IPS-20b (cell line): ENCODE results near the gene IFNA14.
"Not testable (repeated sequence)": the region's sequence is repeated elsewhere in the genome, so short reads cannot be mapped to it uniquely, and the experiment has no call there.

Experiments
- H3K27ac ChIP-seq: one replicate; pipeline ENCODE4 v1.5.1; 2013; ENCODE audit warnings: low read length
- H3K27me3 ChIP-seq: 2 replicates; pipeline ENCODE4 v1.6.1; 2013; ENCODE audit warnings: mild to moderate bottlenecking, low read length, inconsistent platforms; ENCODE audit not compliant: insufficient read depth
- H3K36me3 ChIP-seq: 2 replicates; pipeline ENCODE4 v1.6.1; 2013; ENCODE audit warnings: low read depth, mild to moderate bottlenecking, inconsistent platforms, low read length, moderate library complexity; ENCODE audit not compliant: insufficient read depth
- H3K4me1 ChIP-seq: 2 replicates; pipeline ENCODE4 v1.6.1; 2013; ENCODE audit warnings: mild to moderate bottlenecking, control low read depth, inconsistent platforms, low read length, moderate library complexity; ENCODE audit not compliant: insufficient read depth
- H3K4me3 ChIP-seq: 2 replicates; pipeline ENCODE4 v1.5.1; 2013; ENCODE audit warnings: mild to moderate bottlenecking, low read length, inconsistent platforms
- H3K9ac ChIP-seq: 2 replicates; pipeline ENCODE4 v1.6.1; 2013; ENCODE audit warnings: low read depth, mild to moderate bottlenecking, inconsistent platforms, low read length, moderate library complexity
- H3K9me3 ChIP-seq: 2 replicates; pipeline ENCODE4 v1.6.1; 2013; ENCODE audit warnings: mild to moderate bottlenecking, low read depth, low read length, inconsistent platforms; ENCODE audit not compliant: insufficient read depth

Gene IFNA14

GRCh38 chr9:21252721-21253547 is 13.1 kb upstream of the IFNA14 start:
- H3K27ac ChIP-seq = no peak overlapping the region
- H3K4me3 ChIP-seq = no peak overlapping the region
- peaks cover 12% of the 10 kb centered on the region; the same call in 1 of the 2 replicates for H3K27me3 ChIP-seq
- H3K9me3 ChIP-seq = peaks cover 3% of the 10 kb centered on the region
- no peaks in the 10 kb centered on the region for H3K36me3 ChIP-seq
- H3K9ac ChIP-seq = no peak overlapping the region
- H3K4me1 ChIP-seq = 0 out of 2 replicates have a peak, but pooled peaks cover 5% of the 10 kb centered on the region

DNA sequence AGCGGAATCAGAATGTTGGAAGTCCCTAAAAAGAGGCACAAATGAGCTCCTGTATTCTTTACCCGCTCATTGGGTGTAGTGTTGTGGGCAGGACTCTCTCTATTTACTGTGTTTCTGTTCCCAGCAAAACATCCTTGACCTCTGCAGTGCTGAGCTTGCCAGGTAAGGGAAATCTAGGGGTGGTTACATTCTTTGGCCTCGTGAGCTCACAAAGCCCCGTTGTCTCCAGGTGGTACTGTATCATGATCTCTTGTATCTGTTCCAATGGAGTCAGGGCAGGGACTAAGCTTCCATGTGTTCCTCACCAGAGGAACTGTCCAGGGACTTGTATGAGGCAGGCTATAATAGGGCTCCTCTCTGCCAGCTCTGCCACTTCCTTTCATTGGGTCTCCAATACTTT is 11.8 kb upstream of the IFNA14 start:
- no peaks in the 10 kb centered on the region for H3K36me3 ChIP-seq
- H3K4me3 ChIP-seq = no peak overlapping the region
- no peak overlapping the region for H3K27ac ChIP-seq
- 0 out of 2 replicates have a peak, but pooled peaks cover 5% of the 10 kb centered on the region for H3K4me1 ChIP-seq
- H3K9me3 ChIP-seq = no peaks in the 10 kb centered on the region
- no peak overlapping the region for H3K9ac ChIP-seq
- peaks cover 12% of the 10 kb centered on the region; the same call in 1 of the 2 replicates for H3K27me3 ChIP-seq

DNA sequence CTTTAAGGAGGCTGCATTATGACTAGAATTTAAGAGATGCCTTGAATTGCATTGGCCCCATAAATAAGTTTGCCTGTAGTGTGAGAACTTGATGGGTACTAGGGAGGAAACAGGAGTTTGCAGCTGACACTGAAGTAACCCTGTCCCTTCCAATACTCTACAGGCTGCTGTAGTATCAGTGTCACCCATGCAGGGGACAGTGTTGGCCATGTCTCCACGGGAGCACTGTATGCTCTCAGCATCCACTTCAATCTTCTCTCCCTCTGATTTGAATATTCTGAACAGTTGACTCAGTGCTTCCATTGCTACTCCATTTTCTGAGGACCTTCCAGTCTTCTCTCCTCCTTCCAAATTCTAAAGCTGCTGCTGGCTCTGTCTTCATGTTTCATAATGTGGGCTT is 11.4 kb upstream of the IFNA14 start:
- no peaks in the 10 kb centered on the region for H3K36me3 ChIP-seq

GRCh38 chr9:21244836-21245235 is 5.0 kb upstream of the IFNA14 start:
- no peaks in the 10 kb centered on the region for H3K9me3 ChIP-seq
- no peaks in the 10 kb centered on the region; the same call in 1 of the 2 replicates for H3K27me3 ChIP-seq
- no peak overlapping the region for H3K9ac ChIP-seq
- no peak overlapping the region for H3K27ac ChIP-seq
- no peaks in the 10 kb centered on the region for H3K36me3 ChIP-seq
- no peak overlapping the region for H3K4me3 ChIP-seq
- H3K4me1 ChIP-seq = no peaks in the 10 kb centered on the region

More for the DNA sequence above, 11.4 kb upstream of the IFNA14 start:
- Histone ChIP-seq H3K4me1 (0 out of 2 replicates have a peak, but pooled peaks cover 5% of the 10 kb centered on the region), H3K9ac (no peak overlapping the region), H3K27ac (no peak overlapping the region), H3K27me3 (peaks cover 12% of the 10 kb centered on the region; the same call in 1 of the 2 replicates), H3K9me3 (no peaks in the 10 kb centered on the region), H3K4me3 (no peak overlapping the region)

- H3K27ac ChIP-seq, H3K4me3 ChIP-seq, H3K9me3 ChIP-seq, H3K4me1 ChIP-seq, H3K27me3 ChIP-seq, H3K36me3 ChIP-seq, H3K9ac ChIP-seq: not testable (repeated sequence)
These were observed 3.5 kb downstream of the IFNA14 start for GRCh38 chr9:21236360-21236714.

- not testable (repeated sequence) for H3K27ac ChIP-seq, H3K36me3 ChIP-seq, H3K27me3 ChIP-seq, H3K9ac ChIP-seq, H3K9me3 ChIP-seq, H3K4me1 ChIP-seq, H3K4me3 ChIP-seq
These were observed 4.1 kb downstream of the IFNA14 start for GRCh38 chr9:21235468-21236359.

- H3K4me3 ChIP-seq = no peak overlapping the region
- H3K9ac ChIP-seq = no peak overlapping the region
- H3K27me3 ChIP-seq = no peaks in the 10 kb centered on the region
- no peaks in the 10 kb centered on the region for H3K9me3 ChIP-seq
- H3K4me1 ChIP-seq = no peaks in the 10 kb centered on the region
- no peaks in the 10 kb centered on the region for H3K36me3 ChIP-seq
- no peak overlapping the region for H3K27ac ChIP-seq
These were observed 5.6 kb downstream of the IFNA14 start for GRCh38 chr9:21234153-21234687.

DNA sequence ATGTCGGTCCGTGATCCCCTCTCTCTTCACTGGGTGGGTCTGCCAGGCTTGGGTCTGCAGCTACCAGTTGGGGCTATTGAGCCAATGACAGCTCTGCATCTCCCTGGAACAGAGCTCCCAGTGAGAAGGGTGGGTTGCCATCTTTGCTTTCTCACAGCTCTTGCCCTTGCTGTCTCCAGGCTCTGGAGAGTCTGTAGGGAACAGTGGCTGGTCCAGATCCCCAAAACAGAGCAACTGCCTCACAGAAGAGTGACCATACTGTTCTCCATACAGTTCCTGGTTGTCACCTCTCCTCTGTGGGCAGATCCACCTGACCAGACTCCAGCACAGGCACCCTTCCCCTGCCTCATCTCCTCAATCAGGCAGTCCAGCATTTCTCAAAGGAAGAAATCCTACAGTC is 6.5 kb downstream of the IFNA14 start:
- no peak overlapping the region for H3K9ac ChIP-seq
- no peaks in the 10 kb centered on the region for H3K9me3 ChIP-seq
- H3K36me3 ChIP-seq = no peaks in the 10 kb centered on the region
- H3K27me3 ChIP-seq = no peaks in the 10 kb centered on the region
- no peak overlapping the region for H3K27ac ChIP-seq
- H3K4me1 ChIP-seq = no peaks in the 10 kb centered on the region
- H3K4me3 ChIP-seq = no peak overlapping the region

GRCh38 chr9:21228122-21228521 is 11.7 kb downstream of the IFNA14 start, which contains the start of gene IFNA17:
TSS of gene IFNA17 (minus strand) at chr9:21228222. CDS start at chr9:21228173, 49 bp downstream.
- Histone ChIP-seq H3K27ac (no peak within 1 kb of the TSS), H3K4me3 (no peak within 1 kb of the TSS), H3K4me1 (no peaks in the 10 kb centered on the region), H3K27me3 (no peaks in the 10 kb centered on the region), H3K9ac (no peak within 1 kb of the TSS), H3K36me3 (no peaks in the 10 kb centered on the region), H3K9me3 (no peaks in the 10 kb centered on the region)

DNA sequence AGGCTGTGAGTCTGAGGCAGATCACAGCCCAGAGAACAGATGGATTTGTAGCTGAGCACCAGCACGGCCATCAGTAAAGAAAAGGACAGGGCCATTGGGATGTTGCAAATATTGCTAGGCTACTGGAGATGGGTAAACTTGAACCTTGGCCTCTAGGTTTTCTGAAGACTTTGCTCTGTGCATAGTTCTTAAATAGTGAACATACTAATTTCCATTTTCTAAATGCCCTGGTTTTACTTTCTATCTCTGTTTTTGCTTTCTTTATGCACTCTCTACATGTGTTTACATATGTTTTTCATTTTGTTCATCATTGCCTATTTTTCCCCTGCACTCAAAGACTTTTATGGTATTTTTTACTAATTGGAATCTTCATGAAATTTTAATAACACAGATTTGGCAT is 22.6 kb downstream of the IFNA14 start, which contains the start of gene IFNA16:
Gene IFNA16 (minus strand): TSS at position 101 of the 400 bp plus-strand sequence. CDS start 6 bp downstream, at position 95.
- H3K27ac ChIP-seq, H3K9me3 ChIP-seq, H3K9ac ChIP-seq, H3K4me3 ChIP-seq, H3K36me3 ChIP-seq, H3K27me3 ChIP-seq, H3K4me1 ChIP-seq: not testable (repeated sequence)

GRCh38 chr9:21213411-21214326 is 26.1 kb downstream of the IFNA14 start:
- H3K4me1 ChIP-seq, H3K36me3 ChIP-seq, H3K9ac ChIP-seq, H3K27ac ChIP-seq, H3K9me3 ChIP-seq, H3K27me3 ChIP-seq, H3K4me3 ChIP-seq: not testable (repeated sequence)
